Esophagus squamous epithelium (tissue), 5 donors: ENCODE results near the gene NPRL2. TPM values are rescaled to one million over a fixed set of nuclear protein-coding genes. Genes with fewer than 3 reads are reported as not detected.

Experiments
- DNase-seq: peaks from one replicate; lab custom pipeline; 2025; lab: John Stamatoyannopoulos, UW
- H3K27ac ChIP-seq, 4 donors: fragments of 200-600 bp; sonication (generic); one replicate each; pipeline ENCODE4 v1.5.1; 2016 to 2019; ENCODE audit warnings: mild to moderate bottlenecking in 1 of 4
- H3K27me3 ChIP-seq, 4 donors: fragments of 200-600 bp; sonication (generic); 1 replicate in 3 of 4; 2 replicates in 1 of 4; pipeline versions ENCODE4 v1.5.1 to v1.6.0; 2017 to 2021; ENCODE audit warnings: antibody characterized with exemption in 1 of 4
- H3K36me3 ChIP-seq, 3 donors: fragments of 200-600 bp; sonication (generic); one replicate each; pipeline ENCODE4 v1.5.1; 2016 to 2019
- H3K4me1 ChIP-seq, 3 donors: fragments of 200-600 bp; sonication (generic); one replicate each; pipeline ENCODE4 v1.5.1; 2017 to 2019
- H3K4me3 ChIP-seq, 4 donors: fragments of 200-600 bp; sonication (generic); 1 replicate in 3 of 4; 2 replicates in 1 of 4; pipeline ENCODE4 v1.5.1; 2016 to 2019; ENCODE audit warnings: mild to moderate bottlenecking in 2 of 4, moderate library complexity in 1 of 4
- H3K9me3 ChIP-seq, 3 donors: fragments of 200-600 bp; sonication (generic); one replicate each; pipeline ENCODE4 v1.5.1; 2016 to 2019
- POLR2A ChIP-seq, 4 donors: fragments of 450-650 bp; IDR thresholded peaks; one replicate each; pipeline ENCODE4 v1.6.1; 2017; ENCODE audit warnings: antibody characterized with exemption in 4 of 4, mild to moderate bottlenecking in 4 of 4, moderate library complexity in 3 of 4
- WGBS, 2 donors: methylation state at CpG; one replicate each; pipeline ENCODE4 v1.1.5; 2018; 5-methylcytosine and 5-hydroxymethylcytosine counted together
- intact Hi-C: fragments of 100-400 bp; cut with DNase I; formaldehyde crosslinking; loops from one replicate; pipeline ENCODE4 v1.15.0; 2022
- total RNA-seq, 4 donors: library from RNA; depleted of rRNA; stranded (reverse); fragments of >200 nt; gene quantifications; one replicate each; pipeline ENCODE4 v1.1.0, GENCODE V29; 2016
- TF ChIP-seq, protein P1 (sequence below), 6 experiments: fragments of 450-650 bp in 4 of 6; fragments of 200-600 bp in 2 of 6; sonication (generic) in 2 of 6; IDR thresholded peaks; one replicate each; pipeline ENCODE4 v1.5.1; 2016 to 2019; ENCODE audit warnings: antibody characterized with exemption in 6 of 6, mild to moderate bottlenecking in 4 of 6, moderate library complexity in 4 of 6
- donor health status: DM: yes; HTN: yes; CAD: no.

Gene NPRL2
- total RNA-seq, 4 donors from 2014 or later = 10.4 to 21.2 (median 16.1) TPM

- H3K4me1 ChIP-seq = peaks cover 8 to 21% (median 12%) of the 10 kb centered on the region in 3 donors
- no peaks in the 10 kb centered on the region for H3K36me3 ChIP-seq
- H3K4me3 ChIP-seq = no peak overlapping the region
- no peak for DNase-seq
- TF ChIP-seq POLR2A (IDR thresholded peaks at IDR 0.05) = no peak
- TF ChIP-seq, protein P1, sequence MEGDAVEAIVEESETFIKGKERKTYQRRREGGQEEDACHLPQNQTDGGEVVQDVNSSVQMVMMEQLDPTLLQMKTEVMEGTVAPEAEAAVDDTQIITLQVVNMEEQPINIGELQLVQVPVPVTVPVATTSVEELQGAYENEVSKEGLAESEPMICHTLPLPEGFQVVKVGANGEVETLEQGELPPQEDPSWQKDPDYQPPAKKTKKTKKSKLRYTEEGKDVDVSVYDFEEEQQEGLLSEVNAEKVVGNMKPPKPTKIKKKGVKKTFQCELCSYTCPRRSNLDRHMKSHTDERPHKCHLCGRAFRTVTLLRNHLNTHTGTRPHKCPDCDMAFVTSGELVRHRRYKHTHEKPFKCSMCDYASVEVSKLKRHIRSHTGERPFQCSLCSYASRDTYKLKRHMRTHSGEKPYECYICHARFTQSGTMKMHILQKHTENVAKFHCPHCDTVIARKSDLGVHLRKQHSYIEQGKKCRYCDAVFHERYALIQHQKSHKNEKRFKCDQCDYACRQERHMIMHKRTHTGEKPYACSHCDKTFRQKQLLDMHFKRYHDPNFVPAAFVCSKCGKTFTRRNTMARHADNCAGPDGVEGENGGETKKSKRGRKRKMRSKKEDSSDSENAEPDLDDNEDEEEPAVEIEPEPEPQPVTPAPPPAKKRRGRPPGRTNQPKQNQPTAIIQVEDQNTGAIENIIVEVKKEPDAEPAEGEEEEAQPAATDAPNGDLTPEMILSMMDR (IDR thresholded peaks at IDR 0.05) = no peak
- H3K27ac ChIP-seq = no peak overlapping the region
- peaks cover 0 to 13% (median 0%) of the 10 kb centered on the region in 4 donors for H3K27me3 ChIP-seq
- intact Hi-C loops = no loop called here
- WGBS, 2 donors = 44 to 51% methylated on average over 7 to 8 of the region's 9 CpGs
- no peaks in the 10 kb centered on the region for H3K9me3 ChIP-seq
These were observed 18.6 kb upstream of the NPRL2 start for GRCh38 chr3:50369012-50369670.

DNA sequence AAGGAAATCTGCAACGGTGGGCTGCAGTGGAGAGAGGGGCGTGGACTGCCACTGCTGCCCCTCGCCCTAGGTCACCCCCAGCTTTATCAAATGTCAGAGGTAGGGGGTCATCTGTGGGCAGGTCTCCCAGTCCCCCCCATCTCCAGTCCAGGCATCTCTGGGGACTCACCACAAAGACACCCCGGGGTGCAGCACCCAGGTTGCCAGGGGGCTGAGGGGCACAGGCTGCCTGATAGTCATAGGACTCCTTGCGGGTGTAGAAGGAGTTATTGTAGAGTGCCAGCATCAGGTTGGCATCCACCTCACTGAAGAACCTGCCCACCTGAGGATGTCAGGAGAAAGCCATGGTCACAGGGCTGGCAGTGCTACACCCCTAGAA, 15.3 kb upstream of the NPRL2 start:
- peaks cover 0 to 6% (median 0%) of the 10 kb centered on the region in 4 donors for H3K27me3 ChIP-seq
- WGBS, 2 donors = 64 to 74% methylated on average over 2 to 5 of the region's 5 CpGs
- H3K27ac ChIP-seq = peak overlapping the region in 1 of 4 donors; percentile 82
- no peaks in the 10 kb centered on the region for H3K36me3 ChIP-seq
- DNase-seq = no peak
- intact Hi-C loops = no loop called here
- H3K4me1 ChIP-seq = peaks cover 10 to 23% (median 13%) of the 10 kb centered on the region in 3 donors
- H3K9me3 ChIP-seq = no peaks in the 10 kb centered on the region
- no peak for TF ChIP-seq POLR2A (IDR thresholded peaks at IDR 0.05)
- TF ChIP-seq, protein P1 (IDR thresholded peaks at IDR 0.05) = no peak
- H3K4me3 ChIP-seq = peak overlapping the region; percentile 38 to 80 (median 62)

GRCh38 chr3:50365080-50365841, 14.7 kb upstream of the NPRL2 start:
- WGBS, 2 donors = 18% methylated on average over 9 of the region's 53 CpGs; no CpG with 5 or more reads in 1 of the 2 donors
- peak in 3 of 4 donors; percentile 19 to 61 (median 41) for TF ChIP-seq POLR2A (IDR thresholded peaks at IDR 0.05)
- TF ChIP-seq, protein P1 (IDR thresholded peaks at IDR 0.05) = no peak
- Histone ChIP-seq H3K27ac (peak overlapping the region; percentile 59 to 82 (median 72)), H3K4me1 (peaks cover 10 to 23% (median 13%) of the 10 kb centered on the region in 3 donors), H3K36me3 (no peaks in the 10 kb centered on the region), H3K27me3 (peaks cover 0 to 6% (median 0%) of the 10 kb centered on the region in 4 donors), H3K9me3 (no peaks in the 10 kb centered on the region), H3K4me3 (peak overlapping the region; percentile 38 to 80 (median 62))
- intact Hi-C loops = no loop called here
- DNase-seq = peak; percentile 50

DNA sequence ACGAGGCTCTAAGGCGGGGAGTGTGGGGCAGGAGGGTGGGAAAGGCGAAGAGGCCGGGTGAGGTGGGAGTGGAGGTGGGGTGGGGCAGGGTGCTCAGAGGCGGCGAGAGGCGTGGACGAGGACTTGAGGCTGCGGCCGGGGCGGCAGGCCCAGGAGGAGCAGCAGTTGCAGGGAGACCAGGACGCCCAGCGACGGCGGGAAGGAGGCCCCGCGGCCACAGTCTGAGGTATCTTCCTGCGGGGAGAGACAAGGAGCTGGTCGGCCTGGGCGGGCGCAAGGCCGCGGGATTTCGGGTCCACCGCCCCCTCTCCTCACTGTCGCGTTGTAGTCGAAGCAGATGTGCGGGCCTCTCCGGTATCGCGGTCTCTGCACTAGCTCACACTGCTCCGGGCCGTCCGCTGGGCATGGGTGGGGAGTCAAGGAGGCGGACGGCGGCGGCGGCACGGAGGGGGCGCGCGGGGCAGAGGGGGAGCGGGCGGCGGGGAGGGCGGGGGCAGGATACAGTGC, 14.1 kb upstream of the NPRL2 start:
- no peaks in the 10 kb centered on the region for H3K9me3 ChIP-seq
- H3K27me3 ChIP-seq = peaks cover 0 to under 1% (median 0%) of the 10 kb centered on the region in 4 donors
- no peaks in the 10 kb centered on the region for H3K36me3 ChIP-seq
- 0 to 8% methylated on average over 1 to 23 of the region's 48 CpGs for WGBS, 2 donors
- peaks cover 10 to 27% (median 15%) of the 10 kb centered on the region in 3 donors for H3K4me1 ChIP-seq
- no peak for DNase-seq
- intact Hi-C loops = no loop called here
- TF ChIP-seq, protein P1 (IDR thresholded peaks at IDR 0.05) = no peak
- no peak for TF ChIP-seq POLR2A (IDR thresholded peaks at IDR 0.05)
- peak overlapping the region; percentile 38 to 80 (median 62) for H3K4me3 ChIP-seq
- H3K27ac ChIP-seq = peak overlapping the region in 3 of 4 donors; percentile 59 to 82 (median 73)
